ENCODE results near the gene TACSTD2.

TACSTD2 gene

GRCh38 chr1:58581641-58582040 lies 4.6 kb upstream of the TACSTD2 start:
- TF ChIP-seq CTCF (conservative IDR thresholded peaks at IDR 0.05; ENCODE audit: low read depth, low read length) = no peak
- DNase-seq (ENCODE audit: low read depth) = no peak
- H3K4me3 ChIP-seq (ENCODE audit: low read length) = no peak overlapping the region

- no peak for DNase-seq (ENCODE audit: low read depth)
- TF ChIP-seq CTCF (conservative IDR thresholded peaks at IDR 0.05; ENCODE audit: low read depth, low read length) = no peak
- no peak overlapping the region for H3K4me3 ChIP-seq (ENCODE audit: low read length)
Observed at GRCh38 chr1:58580186-58580585, 3.1 kb upstream of the TACSTD2 start.

GRCh38 chr1:58577654-58578030 lies 590 bp upstream of the TACSTD2 start:
- no peak overlapping the region for H3K4me3 ChIP-seq (ENCODE audit: low read length)
- TF ChIP-seq CTCF (conservative IDR thresholded peaks at IDR 0.05; ENCODE audit: low read depth, low read length) = no peak
- no peak for DNase-seq (ENCODE audit: low read depth)

- TF ChIP-seq CTCF (conservative IDR thresholded peaks at IDR 0.05; ENCODE audit: low read depth, low read length) = no peak
- H3K4me3 ChIP-seq (ENCODE audit: low read length) = peak overlapping the region; percentile 29
- DNase-seq (ENCODE audit: low read depth) = no peak
Observed at GRCh38 chr1:58576325-58576726, 726 bp downstream of the TACSTD2 start.

GRCh38 chr1:58575551-58576324 lies 1.3 kb downstream of the TACSTD2 start:
- peak overlapping the region; percentile 29 for H3K4me3 ChIP-seq (ENCODE audit: low read length)
- DNase-seq (ENCODE audit: low read depth) = no peak
- no peak for TF ChIP-seq CTCF (conservative IDR thresholded peaks at IDR 0.05; ENCODE audit: low read depth, low read length)

- no peak overlapping the region for H3K4me3 ChIP-seq (ENCODE audit: low read length)
- no peak for TF ChIP-seq CTCF (conservative IDR thresholded peaks at IDR 0.05; ENCODE audit: low read depth, low read length)
- DNase-seq (ENCODE audit: low read depth) = no peak
Observed at GRCh38 chr1:58574816-58575215, 2.2 kb downstream of the TACSTD2 start.

All from retinal pigment epithelial cell (primary cell).